H1 (cell line): Measurements from ENCODE around the gene RLBP1. TPM values are rescaled to one million over a fixed set of nuclear protein-coding genes. Genes with fewer than 3 reads are reported as not detected.

ENCODE experiments used
- CTCF ChIA-PET: fragments of 300-600 bp; sonication (Branson Sonifier 250); formaldehyde crosslinking; loops from one replicate; lab custom pipeline; 2021; ENCODE audit not compliant: partially characterized antibody; lab: Charles Lee
- POLR2A ChIA-PET: fragments of 300-600 bp; sonication (Branson Sonifier 250); formaldehyde crosslinking; loops from one replicate; lab custom pipeline; 2021; ENCODE audit warnings: inconsistent platforms; ENCODE audit not compliant: partially characterized antibody; lab: Charles Lee
- DNase-seq, 2 experiments: peaks; one replicate each; pipeline versions ENCODE4 v3.0.0 to v3.0.0-alpha.2; 2010 to 2022; ENCODE audit warnings: low spot score in 2 of 2, low read depth in 1 of 2, mixed read lengths in 1 of 2
- FAIRE-seq: peaks from 2 replicates; lab custom pipeline; 2011; peaks lifted over from hg19 to GRCh38; lab: Jason Lieb, UNC
- H2AFZ ChIP-seq: 2 replicates; pipeline ENCODE4 v1.8.1; 2012; ENCODE audit warnings: low read length, inconsistent platforms
- H2AK5ac ChIP-seq: 2 replicates; pipeline ENCODE4 v1.6.1; 2013; ENCODE audit warnings: low read depth, low read length
- H2BK120ac ChIP-seq: replicated peaks from 2 replicates; pipeline ENCODE3; 2013; ENCODE audit warnings: low read depth, low read length, inconsistent platforms
- H2BK12ac ChIP-seq: 2 replicates; pipeline ENCODE4 v1.6.1; 2013; ENCODE audit warnings: low read depth, low read length
- H2BK15ac ChIP-seq: 2 replicates; pipeline ENCODE4 v1.6.1; 2013; ENCODE audit warnings: low read length
- H2BK20ac ChIP-seq: 2 replicates; pipeline ENCODE4 v1.6.1; 2013; ENCODE audit warnings: low read length
- H2BK5ac ChIP-seq: 2 replicates; pipeline ENCODE4 v1.6.1; 2013; ENCODE audit warnings: low read depth, low read length
- H3K14ac ChIP-seq: 2 replicates; pipeline ENCODE4 v1.6.1; 2013; ENCODE audit warnings: inconsistent platforms; ENCODE audit not compliant: insufficient read length
- H3K18ac ChIP-seq: 2 replicates; pipeline ENCODE4 v1.6.1; 2013; ENCODE audit warnings: low read length; ENCODE audit errors: extremely low read depth
- H3K23ac ChIP-seq: 2 replicates; pipeline ENCODE4 v1.6.1; 2013; ENCODE audit warnings: inconsistent platforms; ENCODE audit not compliant: insufficient read length
- H3K23me2 ChIP-seq: 2 replicates; pipeline ENCODE4 v1.6.1; 2013; ENCODE audit warnings: low read depth, low read length
- H3K27ac ChIP-seq: 2 replicates; pipeline ENCODE4 v1.6.1; 2011; ENCODE audit warnings: low read depth, low read length, inconsistent platforms
- H3K27me3 ChIP-seq, 4 experiments: replicated peaks in 1 of 4; 1 replicate in 1 of 4; 2 replicates in 3 of 4; pipeline versions ENCODE4 v1.6.1 to v1.8.1; 2011 to 2013; ENCODE audit warnings: low read length in 3 of 4, mild to moderate bottlenecking in 3 of 4, inconsistent platforms in 2 of 4, mixed read lengths in 2 of 4, moderate library complexity in 1 of 4; ENCODE audit not compliant: control insufficient read depth in 3 of 4, insufficient read depth in 3 of 4; ENCODE audit errors: extremely low read depth in 1 of 4
- H3K36me3 ChIP-seq, 4 experiments: 2 replicates each; pipeline versions ENCODE4 v1.6.1 to v1.8.1; 2011 to 2013; ENCODE audit warnings: mild to moderate bottlenecking in 4 of 4, low read length in 3 of 4, moderate library complexity in 2 of 4, control low read depth in 1 of 4, inconsistent platforms in 1 of 4; ENCODE audit not compliant: insufficient read depth in 4 of 4, control insufficient read depth in 2 of 4
- H3K4ac ChIP-seq: replicated peaks from 2 replicates; pipeline ENCODE3; 2013; ENCODE audit warnings: low read length, low read depth, mixed read lengths, inconsistent platforms; ENCODE audit not compliant: insufficient read length
- H3K4me1 ChIP-seq, 4 experiments: replicated peaks in 1 of 4; 1 replicate in 1 of 4; 2 replicates in 3 of 4; pipeline versions ENCODE4 v1.6.1 to v1.8.1; 2011 to 2013; ENCODE audit warnings: low read length in 3 of 4, inconsistent platforms in 2 of 4, mixed read lengths in 1 of 4; ENCODE audit not compliant: insufficient read depth in 4 of 4, control insufficient read depth in 3 of 4
- H3K4me2 ChIP-seq, 2 experiments: 2 replicates each; pipeline versions ENCODE4 v1.6.1 to v1.8.1; 2011 to 2013; ENCODE audit warnings: low read depth in 2 of 2, low read length in 2 of 2, control low read depth in 1 of 2, inconsistent platforms in 1 of 2, mild to moderate bottlenecking in 1 of 2; ENCODE audit not compliant: insufficient read depth in 1 of 2
- H3K4me3 ChIP-seq, 4 experiments: fragments of 200-600, 300-600 bp in 1 of 4; sonication (generic), shearing (Covaris generic), sonication (Bioruptor Twin) in 1 of 4; 2 replicates each; pipeline versions ENCODE4 v1.5.1 to v1.8.1; 2011 to 2016; ENCODE audit warnings: low read length in 4 of 4, low read depth in 3 of 4, control low read depth in 2 of 4, inconsistent platforms in 2 of 4, mild to moderate bottlenecking in 2 of 4, mixed read lengths in 1 of 4, moderate library complexity in 1 of 4; ENCODE audit not compliant: insufficient read depth in 2 of 4; ENCODE audit errors: extremely low read depth in 1 of 4
- H3K56ac ChIP-seq: replicated peaks from 2 replicates; pipeline ENCODE3; 2013; ENCODE audit warnings: low read depth, mild to moderate bottlenecking, mixed read lengths, low read length, inconsistent platforms; ENCODE audit not compliant: insufficient read length
- H3K79me1 ChIP-seq: 2 replicates; pipeline ENCODE4 v1.6.1; 2013; ENCODE audit warnings: low read depth, low read length, control low read depth
- H3K79me2 ChIP-seq, 2 experiments: 2 replicates each; pipeline versions ENCODE4 v1.6.1 to v1.8.1; 2012 to 2013; ENCODE audit warnings: low read length in 2 of 2, mild to moderate bottlenecking in 2 of 2, inconsistent platforms in 1 of 2; ENCODE audit not compliant: insufficient read depth in 2 of 2, control insufficient read depth in 1 of 2
- H3K9ac ChIP-seq, 4 experiments: replicated peaks in 1 of 4; 1 replicate in 1 of 4; 2 replicates in 3 of 4; pipeline versions ENCODE4 v1.6.1 to v1.8.1; 2011 to 2013; ENCODE audit warnings: low read depth in 3 of 4, low read length in 3 of 4, control low read depth in 2 of 4, mild to moderate bottlenecking in 2 of 4, moderate library complexity in 2 of 4, inconsistent platforms in 1 of 4; ENCODE audit errors: extremely low read depth in 1 of 4
- H3K9me3 ChIP-seq, 2 experiments: 2 replicates each; pipeline versions ENCODE4 v1.6.1 to v1.8.1; 2012 to 2013; ENCODE audit warnings: mild to moderate bottlenecking in 2 of 2, moderate library complexity in 2 of 2, control low read depth in 1 of 2, inconsistent platforms in 1 of 2, low read depth in 1 of 2, low read length in 1 of 2, mixed read lengths in 1 of 2; ENCODE audit not compliant: insufficient read depth in 2 of 2
- H4K20me1 ChIP-seq, 2 experiments: replicated peaks in 1 of 2; 2 replicates each; pipeline versions ENCODE3 to v1.8.1; 2011 to 2013; ENCODE audit warnings: inconsistent platforms in 2 of 2, low read length in 2 of 2, mild to moderate bottlenecking in 1 of 2; ENCODE audit not compliant: insufficient read depth in 2 of 2, control insufficient read depth in 1 of 2
- H4K5ac ChIP-seq: 2 replicates; pipeline ENCODE4 v1.6.1; 2013; ENCODE audit warnings: low read length, low read depth, mixed read lengths, inconsistent platforms; ENCODE audit not compliant: insufficient read length
- H4K8ac ChIP-seq: 2 replicates; pipeline ENCODE4 v1.8.0; 2013; ENCODE audit warnings: mild to moderate bottlenecking, moderate library complexity, low read length, inconsistent platforms; ENCODE audit not compliant: insufficient read depth; ENCODE audit errors: extremely low read depth
- H4K91ac ChIP-seq: replicated peaks from 2 replicates; pipeline ENCODE3; 2013; ENCODE audit warnings: low read length, mixed read lengths, inconsistent platforms; ENCODE audit not compliant: insufficient read length
- ATF2 ChIP-seq: IDR thresholded peaks from 2 replicates; pipeline ENCODE4 v1.6.1; 2012; ENCODE audit warnings: low read length, inconsistent platforms
- HDAC2 ChIP-seq, 2 experiments: fragments of 300-600 bp in 1 of 2; sonication (generic) in 1 of 2; IDR thresholded peaks; 2 replicates each; pipeline ENCODE4 v1.6.1; 2011 to 2012; ENCODE audit warnings: low read depth in 2 of 2, low read length in 2 of 2, mild to moderate bottlenecking in 2 of 2, moderate library complexity in 2 of 2, borderline replicate concordance in 1 of 2, inconsistent platforms in 1 of 2
- JUND ChIP-seq: IDR thresholded peaks from 2 replicates; pipeline ENCODE4 v1.6.1; 2011; ENCODE audit warnings: mild to moderate bottlenecking, improper control_type of control experiment, low read length
- KDM5A ChIP-seq: fragments of 200-600 bp; IDR thresholded peaks from 2 replicates; pipeline ENCODE4 v1.7.1; 2012; ENCODE audit warnings: mild to moderate bottlenecking, low read length, inconsistent platforms, mixed read lengths
- NANOG ChIP-seq: IDR thresholded peaks from 2 replicates; pipeline ENCODE4 v1.6.1; 2011; ENCODE audit warnings: low read length, low read depth, mild to moderate bottlenecking, inconsistent platforms; ENCODE audit not compliant: insufficient read depth, poor library complexity, severe bottlenecking
- NRF1 ChIP-seq: IDR thresholded peaks from 2 replicates; pipeline ENCODE4 v1.6.1; 2011; ENCODE audit warnings: mild to moderate bottlenecking, low read depth, low read length, improper control_type of control experiment
- RAD21 ChIP-seq, 2 experiments: IDR thresholded peaks in 1 of 2; conservative IDR thresholded peaks in 1 of 2; 2 replicates each; pipeline ENCODE4 v1.6.1; 2011; ENCODE audit warnings: low read depth in 2 of 2, low read length in 2 of 2, improper control_type of control experiment in 1 of 2, inconsistent platforms in 1 of 2, mild to moderate bottlenecking in 1 of 2, moderate library complexity in 1 of 2
- RNF2 ChIP-seq: fragments of 200-900, 300-1000 bp; sonication (generic); IDR thresholded peaks from 2 replicates; pipeline ENCODE4 v1.7.1; 2016; ENCODE audit warnings: borderline replicate concordance, low read depth, mild to moderate bottlenecking, antibody characterized with exemption, low read length; ENCODE audit not compliant: poor library complexity, severe bottlenecking; ENCODE audit errors: missing control alignments
- SRF ChIP-seq: IDR thresholded peaks from 2 replicates; pipeline ENCODE4 v1.6.1; 2011; ENCODE audit warnings: mild to moderate bottlenecking, low read depth, low read length, moderate library complexity
- TBP ChIP-seq: IDR thresholded peaks from 2 replicates; pipeline ENCODE4 v1.6.1; 2011; ENCODE audit warnings: low read depth, low read length, improper control_type of control experiment
- WGBS, 2 experiments: shearing (Covaris generic) in 1 of 2; methylation state at CpG; one replicate each; pipeline versions ENCODE4 v1.1.6 to v1.1.7; 2013 to 2015; ENCODE audit warnings: low lambda C conversion rate in 2 of 2, mixed read lengths in 2 of 2, inconsistent platforms in 1 of 2, low coverage in 1 of 2, missing lambda C conversion rate in 1 of 2; ENCODE audit not compliant: insufficient replicate concordance in 2 of 2, insufficient coverage in 1 of 2, insufficient read length in 1 of 2; ENCODE audit errors: extremely low coverage in 1 of 2, missing lambda C conversion rate in 1 of 2; 5-methylcytosine and 5-hydroxymethylcytosine counted together
- polyA plus RNA-seq, 7 experiments: library from polyadenylated mRNA; depleted of rRNA in 3 of 7; stranded (reverse) in 5 of 7; unstranded in 2 of 7; fragments of >200 nt in 5 of 7; fragments of 200-250 nt in 2 of 7; gene quantifications; 1 replicate in 5 of 7; 2 replicates in 1 of 7; 4 replicates in 1 of 7; pipeline versions ENCODE4 v1.2.1 to v1.2.3, GENCODE V29; 2011 to 2013; ENCODE audit warnings: missing spikeins in 2 of 7, mixed read lengths in 2 of 7
- total RNA-seq: library from RNA; stranded (reverse); fragmentation: NEBNext Ultra II Directional; extraction: Animal tissue kit (Norgen Biotek cat#: 25700); gene quantifications from 2 replicates; pipeline ENCODE4 v1.2.1, GENCODE V29; 2021

The RLBP1 gene
- total and polyA plus RNA-seq, 2 of the 8 experiments (the other 6 are each of a cell fraction or from before 2014, with no cell fraction given): 0.05 TPM; not detected in 1

DNA sequence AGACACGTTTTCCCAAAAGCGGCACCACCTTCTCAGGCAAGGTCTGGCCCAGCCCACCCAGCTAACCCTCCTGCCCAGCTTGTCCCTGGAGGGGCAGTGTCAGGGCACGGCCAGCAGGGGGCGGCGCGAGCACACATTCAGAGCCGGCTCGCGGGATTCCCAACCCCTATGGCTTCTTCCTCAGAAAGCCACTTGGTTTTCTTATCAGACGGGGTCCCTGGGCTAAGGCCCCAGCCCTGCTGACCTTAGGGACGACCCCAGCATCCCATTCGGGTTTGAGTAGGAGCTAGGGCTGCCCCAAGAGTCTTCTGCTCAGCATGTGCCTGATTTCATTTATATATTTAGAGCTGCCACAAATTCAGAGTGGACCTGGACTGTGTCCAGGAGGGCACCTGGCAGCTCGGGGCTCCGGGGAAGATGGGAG, 14.5 kb downstream of the RLBP1 start:
- Histone ChIP-seq H2BK12ac (no peak overlapping the region), H3K27ac (no peak overlapping the region), H3K4me1 (no peaks in the 10 kb centered on the region; a peak in 2 of 7 replicates), H3K23ac (no peak overlapping the region), H3K4me3 (no peak overlapping the region), H3K79me2 (no peaks in the 10 kb centered on the region), H2BK20ac (no peak overlapping the region), H2BK15ac (no peak overlapping the region), H2BK5ac (no peak overlapping the region), H4K91ac (no peak overlapping the region), H2AFZ (peak overlapping the region; percentile 80; the same call in 1 of the 2 replicates), H4K20me1 (no peaks in the 10 kb centered on the region), H3K27me3 (no peaks in the 10 kb centered on the region; a peak in 1 of 7 replicates), H4K5ac (no peak overlapping the region), H3K36me3 (no peaks in the 10 kb centered on the region), H4K8ac (peak overlapping the region; percentile 64; the same call in 1 of the 2 replicates), H3K18ac (no peak overlapping the region), H3K14ac (no peak overlapping the region), H3K23me2 (no peaks in the 10 kb centered on the region), H2AK5ac (no peak overlapping the region), H3K4me2 (peak overlapping the region in 1 of 2 experiments; percentile 22; a peak in 1 of 4 replicates), H3K79me1 (no peaks in the 10 kb centered on the region), H2BK120ac (no peak overlapping the region), H3K4ac (no peak overlapping the region), H3K9ac (no peak overlapping the region), H3K9me3 (no peaks in the 10 kb centered on the region), H3K56ac (no peak overlapping the region)
- no peak for FAIRE-seq
- POLR2A ChIA-PET: interaction anchor here (1.6 kb wide), 2 partner anchors 16 to 27 kb away, joined by 4 read pairs; no protein-coding TSS in a partner anchor
- CTCF ChIA-PET: interaction anchor here (0.6 to 3.3 kb wide), 53 partner anchors 8 to 876 kb away, joined by 3 to 36 read pairs (median 5); partner anchors contain the start of genes FANCI and RLBP1
- peak; percentile 50 to 96 for DNase-seq
- WGBS, 2 experiments: 19% methylated on average over 14 of the region's 14 CpGs; no CpG with 5 or more reads in 1 of the 2 experiments
- TF ChIP-seq SRF (no peak), NRF1 (no peak), JUND (peak; percentile 28; the same call in 1 of the 2 replicates), RAD21 (IDR thresholded peaks at IDR 0.05 in 1 of 2, conservative IDR thresholded peaks at IDR 0.05 in 1 of 2; ENCODE audit: low read depth in 2 of 2, low read length in 2 of 2) (peak; percentile 92 to 96), NANOG (no peak), HDAC2 (IDR thresholded peaks at IDR 0.05; ENCODE audit: borderline replicate concordance in 1 of 2, low read depth in 2 of 2, low read length in 2 of 2) (no peak), KDM5A (no peak), TBP (peak; percentile 15; the same call in 1 of the 2 replicates), RNF2 (no peak), ATF2 (no peak)
